Upper lobe of right lung (tissue), 1 donor: ENCODE results near the gene TNFAIP2. TPM values are rescaled to one million over a fixed set of nuclear protein-coding genes. Genes with fewer than 3 reads are reported as not detected.

Source experiments
- ATAC-seq: fragments of 200-7000 bp; cut with Tn5 transposase; one replicate; pipeline ENCODE4 v1.9.1; 2020; ENCODE audit warnings: mild to moderate bottlenecking, moderate library complexity
- DNase-seq: peaks from one replicate; pipeline ENCODE4 v3.0.0-alpha.2; 2020
- H3K27ac ChIP-seq: fragments of 200-600 bp; one replicate; pipeline ENCODE4 v1.8.0; 2022
- H3K27me3 ChIP-seq: fragments of 200-600 bp; one replicate; pipeline ENCODE4 v1.8.0; 2022; ENCODE audit warnings: mild to moderate bottlenecking
- H3K36me3 ChIP-seq: fragments of 200-600 bp; one replicate; pipeline ENCODE4 v1.8.0; 2022
- H3K4me1 ChIP-seq: fragments of 200-600 bp; one replicate; pipeline ENCODE4 v1.8.0; 2022
- H3K4me3 ChIP-seq: fragments of 200-600 bp; one replicate; pipeline ENCODE4 v1.8.0; 2022; ENCODE audit warnings: mild to moderate bottlenecking
- H3K9me3 ChIP-seq: fragments of 200-600 bp; one replicate; pipeline ENCODE4 v1.8.0; 2022
- intact Hi-C: fragments of 100-400 bp; cut with DNase I; formaldehyde crosslinking; loops from one replicate; pipeline ENCODE4 v1.11.0; 2022
- total RNA-seq: library from RNA; stranded (reverse); fragmentation: NEBNext Ultra II Directional; extraction: Animal tissue kit (Norgen Biotek cat#: 25700); gene quantifications from one replicate; pipeline ENCODE4 v1.2.1, GENCODE V29; 2021
- TF ChIP-seq, protein P1 (sequence below): fragments of 200-600 bp; IDR thresholded peaks from one replicate; pipeline ENCODE4 v1.8.0; 2022; ENCODE audit warnings: antibody characterized with exemption
- donor health status: DM: no; HTN: yes; CAD: no; lungs with severe emphysema.

TNFAIP2 gene
- total RNA-seq, 1 donor from 2014 or later = 158 TPM

- DNase-seq (peak; percentile 87), ATAC-seq (peak; percentile 64)
- peaks cover 20% of the 10 kb centered on the region for H3K36me3 ChIP-seq
- TF ChIP-seq, protein P1, sequence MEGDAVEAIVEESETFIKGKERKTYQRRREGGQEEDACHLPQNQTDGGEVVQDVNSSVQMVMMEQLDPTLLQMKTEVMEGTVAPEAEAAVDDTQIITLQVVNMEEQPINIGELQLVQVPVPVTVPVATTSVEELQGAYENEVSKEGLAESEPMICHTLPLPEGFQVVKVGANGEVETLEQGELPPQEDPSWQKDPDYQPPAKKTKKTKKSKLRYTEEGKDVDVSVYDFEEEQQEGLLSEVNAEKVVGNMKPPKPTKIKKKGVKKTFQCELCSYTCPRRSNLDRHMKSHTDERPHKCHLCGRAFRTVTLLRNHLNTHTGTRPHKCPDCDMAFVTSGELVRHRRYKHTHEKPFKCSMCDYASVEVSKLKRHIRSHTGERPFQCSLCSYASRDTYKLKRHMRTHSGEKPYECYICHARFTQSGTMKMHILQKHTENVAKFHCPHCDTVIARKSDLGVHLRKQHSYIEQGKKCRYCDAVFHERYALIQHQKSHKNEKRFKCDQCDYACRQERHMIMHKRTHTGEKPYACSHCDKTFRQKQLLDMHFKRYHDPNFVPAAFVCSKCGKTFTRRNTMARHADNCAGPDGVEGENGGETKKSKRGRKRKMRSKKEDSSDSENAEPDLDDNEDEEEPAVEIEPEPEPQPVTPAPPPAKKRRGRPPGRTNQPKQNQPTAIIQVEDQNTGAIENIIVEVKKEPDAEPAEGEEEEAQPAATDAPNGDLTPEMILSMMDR = no peak
- H3K4me1 ChIP-seq = peaks cover 66% of the 10 kb centered on the region
- H3K27ac ChIP-seq = no peak overlapping the region
- H3K9me3 ChIP-seq = no peaks in the 10 kb centered on the region
- no peaks in the 10 kb centered on the region for H3K27me3 ChIP-seq
- intact Hi-C loops = no loop called here
- H3K4me3 ChIP-seq = peak overlapping the region; percentile 14
Observed at GRCh38 chr14:103126873-103127304, 3.6 kb downstream of the TNFAIP2 start.

- no peaks in the 10 kb centered on the region for H3K9me3 ChIP-seq
- H3K27ac ChIP-seq = no peak overlapping the region
- H3K4me1 ChIP-seq = peaks cover 66% of the 10 kb centered on the region
- H3K27me3 ChIP-seq = no peaks in the 10 kb centered on the region
- H3K4me3 ChIP-seq = no peak overlapping the region
- no peak for ATAC-seq
- DNase-seq = peak; percentile 61
- intact Hi-C loops = no loop called here
- TF ChIP-seq, protein P1 = no peak
- peaks cover 20% of the 10 kb centered on the region for H3K36me3 ChIP-seq
Observed at GRCh38 chr14:103127356-103127755, 4.1 kb downstream of the TNFAIP2 start.

GRCh38 chr14:103127861-103128598, 4.8 kb downstream of the TNFAIP2 start:
- Histone ChIP-seq H3K27me3 (no peaks in the 10 kb centered on the region), H3K27ac (no peak overlapping the region), H3K4me3 (no peak overlapping the region), H3K4me1 (peaks cover 59% of the 10 kb centered on the region), H3K9me3 (no peaks in the 10 kb centered on the region), H3K36me3 (peaks cover 25% of the 10 kb centered on the region)
- TF ChIP-seq, protein P1 = no peak
- no peak for DNase-seq
- ATAC-seq = no peak
- intact Hi-C loops = no loop called here

- H3K36me3 ChIP-seq = peaks cover 32% of the 10 kb centered on the region
- no peak overlapping the region for H3K4me3 ChIP-seq
- TF ChIP-seq, protein P1 = no peak
- peak; percentile 66 for DNase-seq
- no peaks in the 10 kb centered on the region for H3K27me3 ChIP-seq
- H3K4me1 ChIP-seq = peaks cover 54% of the 10 kb centered on the region
- intact Hi-C loops = no loop called here
- ATAC-seq = no peak
- no peak overlapping the region for H3K27ac ChIP-seq
- H3K9me3 ChIP-seq = no peaks in the 10 kb centered on the region
Observed at GRCh38 chr14:103128631-103129300, 5.5 kb downstream of the TNFAIP2 start.

GRCh38 chr14:103129301-103130016, 6.2 kb downstream of the TNFAIP2 start:
- no peaks in the 10 kb centered on the region for H3K9me3 ChIP-seq
- ATAC-seq = no peak
- intact Hi-C loops = no loop called here
- peaks cover 37% of the 10 kb centered on the region for H3K36me3 ChIP-seq
- DNase-seq = no peak
- no peaks in the 10 kb centered on the region for H3K27me3 ChIP-seq
- peaks cover 48% of the 10 kb centered on the region for H3K4me1 ChIP-seq
- H3K4me3 ChIP-seq = no peak overlapping the region
- TF ChIP-seq, protein P1 = no peak
- H3K27ac ChIP-seq = no peak overlapping the region
